GM12878 (cell line): ENCODE results near the gene GALNS. TPM values are rescaled to one million over a fixed set of nuclear protein-coding genes. Genes with fewer than 3 reads are reported as not detected.

Source experiments
- ATAC-seq: fragments of 200-7000 bp; cut with Tn5 transposase; 3 replicates; pipeline ENCODE4 v1.9.1; 2020; ENCODE audit warnings: mild to moderate bottlenecking, moderate library complexity
- BruUV-seq: library from RNA; stranded (reverse); fragments of 400-500 nt; replicated peaks from 2 replicates; lab custom pipeline; 2021; lab: Mats Ljungman, UMichigan
- CTCF ChIA-PET: fragments of 300-600 bp; sonication (Branson Sonifier 250); formaldehyde crosslinking; extraction: SDS; loops from one replicate; lab custom pipeline; 2021; ENCODE audit warnings: inconsistent platforms; lab: Yijun Ruan, JAX
- POLR2A ChIA-PET: fragments of 350-600 bp; formaldehyde crosslinking; extraction: SDS; loops from one replicate; lab custom pipeline; 2021; ENCODE audit warnings: inconsistent platforms; lab: Charles Lee
- RAD21 ChIA-PET: fragments of 300-600 bp; sonication (Branson Sonifier 250); formaldehyde crosslinking; loops from one replicate; lab custom pipeline; 2023; ENCODE audit warnings: antibody characterized with exemption; ENCODE audit not compliant: unreplicated experiment; lab: Charles Lee
- SMC1A ChIA-PET: fragments of 300-600 bp; sonication (Branson Sonifier 250); formaldehyde crosslinking; loops from one replicate; lab custom pipeline; 2023; ENCODE audit not compliant: unreplicated experiment, uncharacterized antibody; lab: Charles Lee
- DNase-seq: peaks from one replicate; pipeline ENCODE4 v3.0.0-alpha.2; 2011; ENCODE audit warnings: low read depth, low spot score
- FAIRE-seq: peaks from 3 replicates; lab custom pipeline; 2011; peaks lifted over from hg19 to GRCh38; lab: Jason Lieb, UNC
- H2AFZ ChIP-seq: 2 replicates; pipeline ENCODE4 v1.6.0; 2011; ENCODE audit warnings: low read depth, low read length, control low read depth; ENCODE audit not compliant: control insufficient read depth
- H3K27ac ChIP-seq: 2 replicates; pipeline ENCODE4 v1.5.1; 2011; ENCODE audit warnings: control low read depth; ENCODE audit not compliant: control insufficient read depth, insufficient read depth
- H3K27me3 ChIP-seq, 2 experiments: replicated peaks in 1 of 2; 2 replicates each; pipeline versions ENCODE4 v1.6.0 to v1.6.1; 2011; ENCODE audit warnings: low read length in 1 of 2; ENCODE audit not compliant: control insufficient read depth in 2 of 2, insufficient read depth in 2 of 2
- H3K36me3 ChIP-seq, 2 experiments: 2 replicates each; pipeline ENCODE4 v1.5.1; 2011; ENCODE audit warnings: low read length in 1 of 2; ENCODE audit not compliant: control insufficient read depth in 2 of 2, insufficient read depth in 2 of 2
- H3K4me1 ChIP-seq: 2 replicates; pipeline ENCODE4 v1.6.1; 2011; ENCODE audit warnings: mild to moderate bottlenecking, low read length, moderate library complexity, mixed read lengths; ENCODE audit not compliant: control insufficient read depth, insufficient read depth
- H3K4me2 ChIP-seq: 2 replicates; pipeline ENCODE4 v1.6.0; 2011; ENCODE audit warnings: control low read depth; ENCODE audit not compliant: control insufficient read depth, insufficient read depth
- H3K4me3 ChIP-seq: fragments of 200-600 bp; sonication (generic); 2 replicates; pipeline ENCODE4 v1.5.1; 2016
- H3K79me2 ChIP-seq: 2 replicates; pipeline ENCODE4 v1.6.0; 2011; ENCODE audit warnings: low read length; ENCODE audit not compliant: control insufficient read depth, insufficient read depth
- H3K9ac ChIP-seq: 2 replicates; pipeline ENCODE4 v1.8.0; 2011; ENCODE audit warnings: low read length, control low read depth, mixed read lengths; ENCODE audit not compliant: control insufficient read depth, insufficient read depth
- H3K9me3 ChIP-seq: replicated peaks from 3 replicates; pipeline ENCODE4 v1.5.1; 2011; ENCODE audit warnings: mild to moderate bottlenecking, low read length; ENCODE audit not compliant: control insufficient read depth, insufficient read depth
- H4K20me1 ChIP-seq: 2 replicates; pipeline ENCODE4 v1.6.0; 2011; ENCODE audit not compliant: control insufficient read depth, insufficient read depth
- BMI1 ChIP-seq: fragments of 450-650 bp; IDR thresholded peaks from 2 replicates; pipeline ENCODE4 v1.6.1; 2016; ENCODE audit warnings: mild to moderate bottlenecking, moderate library complexity, borderline replicate concordance
- CHD1 ChIP-seq: IDR thresholded peaks from 2 replicates; pipeline ENCODE4 v1.6.1; 2012; ENCODE audit warnings: low read depth, low read length, improper control_type of control experiment
- MXI1 ChIP-seq: fragments of 150-350 bp; IDR thresholded peaks from 2 replicates; pipeline ENCODE4 v1.6.1; 2011; ENCODE audit warnings: low read depth, mild to moderate bottlenecking, inconsistent platforms, low read length, improper control_type of control experiment
- MYB ChIP-seq: fragments of 150-350 bp; IDR thresholded peaks from 2 replicates; pipeline ENCODE4 v1.6.1; 2014; ENCODE audit warnings: mild to moderate bottlenecking, low read depth, low read length, borderline replicate concordance
- NFIC ChIP-seq: IDR thresholded peaks from 2 replicates; pipeline ENCODE4 v1.6.1; 2012; ENCODE audit warnings: low read depth, mild to moderate bottlenecking, inconsistent platforms, low read length, moderate library complexity
- SREBF1 ChIP-seq: IDR thresholded peaks from 2 replicates; pipeline ENCODE4 v1.6.1; 2012; ENCODE audit warnings: mild to moderate bottlenecking, low read length
- SREBF2 ChIP-seq: IDR thresholded peaks from 2 replicates; pipeline ENCODE4 v1.6.1; 2012; ENCODE audit warnings: mild to moderate bottlenecking, low read length
- YY1 ChIP-seq: IDR thresholded peaks from 2 replicates; pipeline ENCODE4 v1.6.1; 2011; ENCODE audit warnings: low read depth, mild to moderate bottlenecking, low read length
- ZNF207 ChIP-seq: fragments of 450-650 bp; IDR thresholded peaks from 2 replicates; pipeline ENCODE4 v1.6.1; 2014; ENCODE audit warnings: antibody characterized with exemption, mild to moderate bottlenecking, borderline replicate concordance
- ZZZ3 ChIP-seq: IDR thresholded peaks from 2 replicates; pipeline ENCODE4 v1.6.1; 2011; ENCODE audit warnings: low read depth; ENCODE audit not compliant: control insufficient read depth, insufficient read length
- WGBS: methylation state at CpG from one replicate; pipeline ENCODE4 v1.1.6; 2016; ENCODE audit warnings: low lambda C conversion rate; ENCODE audit not compliant: insufficient replicate concordance, insufficient coverage; ENCODE audit errors: missing lambda C conversion rate; 5-methylcytosine and 5-hydroxymethylcytosine counted together
- in situ Hi-C: fragments of 300-500 bp; cut with MboI; formaldehyde crosslinking; loops from 9 replicates; pipeline ENCODE4 v1.14.3; 2018; ENCODE audit warnings: mixed read lengths
- intact Hi-C: fragments of 100-400 bp; cut with micrococcal nuclease; formaldehyde crosslinking; loops from one replicate; pipeline ENCODE4 v1.14.2; 2022; ENCODE audit not compliant: unreplicated experiment
- polyA plus RNA-seq, 11 experiments: library from polyadenylated mRNA; depleted of rRNA in 4 of 11; unstranded in 6 of 11; stranded (reverse) in 5 of 11; fragments of >200 nt; fragmentation: Nextera tagmentation in 4 of 11; fragmentation: Illumina TruSeq in 1 of 11; extraction: Ambion mirVana in 4 of 11; extraction: Trizol in 1 of 11; gene quantifications; 1 replicate in 1 of 11; 2 replicates in 10 of 11; pipeline versions ENCODE4 v1.2.1 to v1.2.3, GENCODE V29; 2011 to 2016; ENCODE audit warnings: inconsistent platforms in 2 of 11, missing spikeins in 2 of 11, low read depth in 1 of 11
- total RNA-seq, 4 experiments: library from RNA; depleted of rRNA in 3 of 4; stranded (reverse); fragments of >200 nt in 3 of 4; fragmentation: Illumina TruSeq in 1 of 4; extraction: Trizol in 1 of 4; gene quantifications; 2 replicates each; pipeline versions ENCODE4 v1.2.1 to v1.2.3, GENCODE V29; 2013 to 2021
- TF ChIP-seq, protein P1 (sequence below): IDR thresholded peaks from 2 replicates; pipeline ENCODE4 v1.6.1; 2011; ENCODE audit warnings: low read depth, mild to moderate bottlenecking, low read length, moderate library complexity, borderline replicate concordance; ENCODE audit errors: extremely low read depth
- TF ChIP-seq, protein P2 (sequence below): IDR thresholded peaks from 2 replicates; pipeline ENCODE4 v1.6.1; 2011; ENCODE audit warnings: low read depth, low read length, improper control_type of control experiment, borderline replicate concordance
- TF ChIP-seq, protein P3 (sequence below): IDR thresholded peaks from 2 replicates; pipeline ENCODE4 v1.6.1; 2012; ENCODE audit warnings: low read depth, low read length, improper control_type of control experiment

GALNS gene
- total and polyA plus RNA-seq, 10 of the 15 experiments (the other 5 are each of a cell fraction or from before 2014, with no cell fraction given): 0.37 to 12.4 (median 5.3) TPM

DNA sequence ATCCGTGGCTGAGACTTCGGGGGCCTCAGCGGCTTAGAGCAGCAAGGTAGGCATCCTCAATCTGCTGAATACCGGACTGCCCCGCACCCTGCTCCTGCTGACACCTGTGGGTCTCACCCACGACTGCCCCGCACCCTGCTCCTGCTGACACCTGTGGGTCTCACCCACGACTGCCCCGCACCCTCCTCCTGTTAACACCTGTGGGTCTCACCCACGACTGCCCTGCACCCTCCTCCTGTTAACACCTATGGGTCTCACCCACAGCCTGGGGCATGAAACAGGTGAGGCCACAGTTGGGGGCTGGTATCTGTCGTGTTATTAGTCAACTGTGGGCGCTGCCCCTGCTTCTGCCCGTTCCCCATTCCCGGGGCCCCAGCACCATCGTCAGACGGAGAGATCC is 46.0 kb upstream of the GALNS start:
- FAIRE-seq: no peak
- POLR2A ChIA-PET: no interaction called here

DNA sequence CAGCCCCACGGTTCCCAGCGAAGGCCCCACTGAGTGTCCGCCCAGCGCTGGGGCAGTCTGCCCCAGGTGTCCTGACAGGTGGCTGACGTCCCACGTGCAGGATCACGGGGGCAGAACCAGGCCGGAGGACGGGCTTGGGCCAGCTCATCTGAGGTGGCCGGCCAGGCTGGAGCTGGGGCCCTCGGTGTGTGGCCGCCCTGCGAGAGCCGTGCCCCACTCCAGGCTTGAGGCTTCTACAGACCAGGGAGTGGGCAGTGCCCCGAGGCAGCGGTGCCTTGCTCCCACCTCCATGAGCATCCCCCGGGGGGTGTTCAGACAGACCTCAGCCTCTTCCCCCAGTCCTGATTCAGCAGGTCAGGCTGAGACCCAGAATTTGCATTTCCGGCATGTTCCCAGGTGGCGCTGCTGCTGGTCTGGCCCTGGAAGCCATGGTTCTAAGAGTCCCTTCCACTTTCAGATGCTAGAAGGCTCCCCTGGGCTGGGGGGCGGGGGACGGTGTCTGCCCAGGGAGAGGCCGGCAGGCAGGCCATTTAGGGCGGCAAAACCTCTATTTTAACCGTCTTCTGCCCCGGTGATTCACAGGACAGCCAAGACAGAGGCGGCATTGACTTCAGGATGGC is 45.1 kb upstream of the GALNS start:
- WGBS: 96% methylated on average over 26 of the region's 26 CpGs
- Histone ChIP-seq H3K36me3 (no peaks in the 10 kb centered on the region; a peak in 3 of 4 replicates), H4K20me1 (peaks cover 3% of the 10 kb centered on the region; the same call in 1 of the 2 replicates), H3K9me3 (no peaks in the 10 kb centered on the region), H3K4me2 (no peak overlapping the region), H3K79me2 (no peaks in the 10 kb centered on the region; the same call in 1 of the 2 replicates), H3K27ac (no peak overlapping the region), H3K4me3 (no peak overlapping the region), H3K4me1 (no peaks in the 10 kb centered on the region; the same call in 1 of the 2 replicates), H3K27me3 (no peaks in the 10 kb centered on the region), H2AFZ (no peak overlapping the region), H3K9ac (no peak overlapping the region)
- SMC1A ChIA-PET: no interaction called here
- no TSS peak for BruUV-seq
- CTCF ChIA-PET: no interaction called here
- FAIRE-seq (no peak), ATAC-seq (no peak), DNase-seq (no peak)
- POLR2A ChIA-PET: no interaction called here
- RAD21 ChIA-PET: no interaction called here
- in situ Hi-C loops (no loop called here), intact Hi-C loops (no loop called here)
- TF ChIP-seq, protein P1, sequence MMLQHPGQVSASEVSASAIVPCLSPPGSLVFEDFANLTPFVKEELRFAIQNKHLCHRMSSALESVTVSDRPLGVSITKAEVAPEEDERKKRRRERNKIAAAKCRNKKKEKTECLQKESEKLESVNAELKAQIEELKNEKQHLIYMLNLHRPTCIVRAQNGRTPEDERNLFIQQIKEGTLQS: no peak
- TF ChIP-seq, protein P2, sequence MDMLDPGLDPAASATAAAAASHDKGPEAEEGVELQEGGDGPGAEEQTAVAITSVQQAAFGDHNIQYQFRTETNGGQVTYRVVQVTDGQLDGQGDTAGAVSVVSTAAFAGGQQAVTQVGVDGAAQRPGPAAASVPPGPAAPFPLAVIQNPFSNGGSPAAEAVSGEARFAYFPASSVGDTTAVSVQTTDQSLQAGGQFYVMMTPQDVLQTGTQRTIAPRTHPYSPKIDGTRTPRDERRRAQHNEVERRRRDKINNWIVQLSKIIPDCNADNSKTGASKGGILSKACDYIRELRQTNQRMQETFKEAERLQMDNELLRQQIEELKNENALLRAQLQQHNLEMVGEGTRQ: no peak
- TF ChIP-seq NFIC (no peak), ZZZ3 (no peak), SREBF1 (no peak), CHD1 (no peak), MXI1 (no peak), YY1 (no peak), ZNF207 (no peak), MYB (no peak)
- TF ChIP-seq, protein P3, sequence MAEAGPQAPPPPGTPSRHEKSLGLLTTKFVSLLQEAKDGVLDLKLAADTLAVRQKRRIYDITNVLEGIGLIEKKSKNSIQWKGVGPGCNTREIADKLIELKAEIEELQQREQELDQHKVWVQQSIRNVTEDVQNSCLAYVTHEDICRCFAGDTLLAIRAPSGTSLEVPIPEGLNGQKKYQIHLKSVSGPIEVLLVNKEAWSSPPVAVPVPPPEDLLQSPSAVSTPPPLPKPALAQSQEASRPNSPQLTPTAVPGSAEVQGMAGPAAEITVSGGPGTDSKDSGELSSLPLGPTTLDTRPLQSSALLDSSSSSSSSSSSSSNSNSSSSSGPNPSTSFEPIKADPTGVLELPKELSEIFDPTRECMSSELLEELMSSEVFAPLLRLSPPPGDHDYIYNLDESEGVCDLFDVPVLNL: no peak

More for the DNA sequence above, 46.0 kb upstream of the GALNS start:
- H3K4me2 ChIP-seq: no peak overlapping the region
- CTCF ChIA-PET: no interaction called here
- TF ChIP-seq BMI1: no peak
- TF ChIP-seq NFIC: no peak
- no peak for TF ChIP-seq SREBF2
- TF ChIP-seq, all 136 proteins: peak for 0
- no TSS peak for BruUV-seq
- H4K20me1 ChIP-seq: peaks cover 3% of the 10 kb centered on the region; the same call in 1 of the 2 replicates
- RAD21 ChIA-PET: no interaction called here
- no peak overlapping the region for H3K4me3 ChIP-seq
- SMC1A ChIA-PET: no interaction called here
- H3K27me3 ChIP-seq: no peaks in the 10 kb centered on the region
- in situ Hi-C loops (no loop called here), intact Hi-C loops (no loop called here)
- H3K4me1 ChIP-seq: no peaks in the 10 kb centered on the region; the same call in 1 of the 2 replicates
- no peaks in the 10 kb centered on the region; the same call in 1 of the 2 replicates for H3K79me2 ChIP-seq
- whole genome bisulfite sequencing: 62% methylated on average over 16 of the region's 16 CpGs
- no peak for ATAC-seq
- no peak overlapping the region for H3K9ac ChIP-seq
- H2AFZ ChIP-seq: no peak overlapping the region
- no peak for DNase-seq
- no peaks in the 10 kb centered on the region for H3K9me3 ChIP-seq
- H3K27ac ChIP-seq: no peak overlapping the region
- no peaks in the 10 kb centered on the region; a peak in 3 of 4 replicates for H3K36me3 ChIP-seq
